Keratinocyte (primary cell): Measurements from ENCODE around the gene PTPRD. TPM values are rescaled to one million over a fixed set of nuclear protein-coding genes. Genes with fewer than 3 reads are reported as not detected.

Experiments used
- DNase-seq: peaks from one replicate; pipeline ENCODE4 v3.0.0-alpha.2; 2011; ENCODE audit warnings: low read depth, missing footprints, low spot score
- FAIRE-seq: peaks from 2 replicates; lab custom pipeline; 2011; peaks lifted over from hg19 to GRCh38; lab: Jason Lieb, UNC
- H2AFZ ChIP-seq: 2 replicates; pipeline ENCODE4 v1.6.0; 2012; ENCODE audit warnings: low read length, control low read depth, inconsistent platforms; ENCODE audit not compliant: control insufficient read depth
- H3K27ac ChIP-seq: 2 replicates; pipeline ENCODE4 v1.5.1; 2011; ENCODE audit warnings: low read length; ENCODE audit not compliant: control insufficient read depth, insufficient read depth
- H3K27me3 ChIP-seq: 3 replicates; pipeline ENCODE4 v1.6.0; 2011; ENCODE audit warnings: low read length; ENCODE audit not compliant: control insufficient read depth, insufficient read depth; ENCODE audit errors: extremely low read depth
- H3K36me3 ChIP-seq, 2 experiments: 2 replicates in 1 of 2; 3 replicates in 1 of 2; pipeline ENCODE4 v1.5.1; 2011; ENCODE audit warnings: low read length in 2 of 2, mild to moderate bottlenecking in 1 of 2; ENCODE audit not compliant: control insufficient read depth in 2 of 2, insufficient read depth in 2 of 2; ENCODE audit errors: extremely low read depth in 1 of 2
- H3K4me1 ChIP-seq: 3 replicates; pipeline ENCODE4 v1.5.1; 2011; ENCODE audit warnings: low read length; ENCODE audit not compliant: control insufficient read depth, insufficient read depth; ENCODE audit errors: extremely low read depth
- H3K4me2 ChIP-seq: 3 replicates; pipeline ENCODE4 v1.6.0; 2011; ENCODE audit warnings: low read depth, low read length; ENCODE audit not compliant: control insufficient read depth, insufficient read depth; ENCODE audit errors: extremely low read depth
- H3K4me3 ChIP-seq, 3 experiments: fragments of 200-600 bp in 1 of 3; sonication (generic) in 1 of 3; 2 replicates in 2 of 3; 3 replicates in 1 of 3; pipeline ENCODE4 v1.5.1; 2011 to 2016; ENCODE audit warnings: low read length in 3 of 3, mild to moderate bottlenecking in 3 of 3, control low read depth in 2 of 3, inconsistent platforms in 1 of 3, low read depth in 1 of 3, mixed read lengths in 1 of 3, mixed run types in 1 of 3, moderate library complexity in 1 of 3; ENCODE audit not compliant: control insufficient read depth in 2 of 3, insufficient read depth in 2 of 3; ENCODE audit errors: extremely low read depth in 1 of 3
- H3K79me2 ChIP-seq: 2 replicates; pipeline ENCODE4 v1.6.0; 2012; ENCODE audit warnings: low read length; ENCODE audit not compliant: control insufficient read depth, insufficient read depth
- H3K9ac ChIP-seq: 3 replicates; pipeline ENCODE4 v1.6.0; 2011; ENCODE audit warnings: low read length; ENCODE audit not compliant: control insufficient read depth, insufficient read depth; ENCODE audit errors: extremely low read depth
- H3K9me1 ChIP-seq: 3 replicates; pipeline ENCODE4 v1.6.0; 2011; ENCODE audit warnings: low read length; ENCODE audit not compliant: control insufficient read depth, insufficient read depth; ENCODE audit errors: extremely low read depth
- H3K9me3 ChIP-seq: 2 replicates; pipeline ENCODE4 v1.5.1; 2012; ENCODE audit warnings: low read depth, low read length; ENCODE audit not compliant: control insufficient read depth
- H4K20me1 ChIP-seq: 3 replicates; pipeline ENCODE4 v1.6.0; 2011; ENCODE audit warnings: low read length; ENCODE audit not compliant: control insufficient read depth, insufficient read depth; ENCODE audit errors: extremely low read depth
- CTCF ChIP-seq, 3 experiments: IDR thresholded peaks in 1 of 3; conservative IDR thresholded peaks in 1 of 3; optimal IDR thresholded peaks in 1 of 3; 2 replicates in 2 of 3; 3 replicates in 1 of 3; pipeline versions ENCODE3 to v1.5.1; 2011; ENCODE audit warnings: low read length in 3 of 3, mild to moderate bottlenecking in 3 of 3, moderate library complexity in 2 of 3, control low read depth in 1 of 3, inconsistent platforms in 1 of 3; ENCODE audit not compliant: insufficient read depth in 2 of 3; ENCODE audit errors: extremely low read depth in 1 of 3
- EZH2 ChIP-seq: IDR thresholded peaks from one replicate; pipeline ENCODE4 v1.6.1; 2012; ENCODE audit warnings: inconsistent platforms, mild to moderate bottlenecking, low read length, moderate library complexity
- dilution Hi-C: fragments of 300-500 bp; cut with MboI; formaldehyde crosslinking; loops from one replicate; pipeline ENCODE4 v1.7.0; 2020; ENCODE audit warnings: low sequenced_read_pairs; ENCODE audit not compliant: extremely low pct_ligation_motif_present
- polyA plus RNA-seq, 5 experiments: library from polyadenylated mRNA; depleted of rRNA in 3 of 5; stranded (reverse) in 3 of 5; stranded (forward) in 1 of 5; unstranded in 1 of 5; fragments of >200 nt; gene quantifications; 1 replicate in 1 of 5; 2 replicates in 3 of 5; 3 replicates in 1 of 5; pipeline versions ENCODE4 v1.2.1 to v1.2.3, GENCODE V29; 2011 to 2012; ENCODE audit warnings: missing spikeins in 2 of 5, low read depth in 1 of 5, low replicate concordance in 1 of 5

PTPRD gene
- polyA plus RNA-seq, 1 donor (not counting 4 experiments of a cell fraction or from before 2014, with no cell fraction given), result 0.10 TPM

GRCh38 chr9:8806150-8806549, 1806.7 kb downstream of the PTPRD start:
- H3K9ac ChIP-seq, result no peak overlapping the region
- no peak overlapping the region for H3K27ac ChIP-seq
- no peaks in the 10 kb centered on the region for H3K4me1 ChIP-seq
- no peaks in the 10 kb centered on the region for H4K20me1 ChIP-seq
- no peak for FAIRE-seq
- no peak overlapping the region for H2AFZ ChIP-seq
- H3K9me3 ChIP-seq, result no peaks in the 10 kb centered on the region
- H3K27me3 ChIP-seq, result no peaks in the 10 kb centered on the region
- H3K79me2 ChIP-seq, result no peaks in the 10 kb centered on the region
- no peaks in the 10 kb centered on the region for H3K9me1 ChIP-seq
- TF ChIP-seq CTCF (optimal IDR thresholded peaks at IDR 0.05 in 1 of 3, IDR thresholded peaks at IDR 0.05 in 1 of 3, conservative IDR thresholded peaks at IDR 0.05 in 1 of 3; ENCODE audit: extremely low read depth in 1 of 3, insufficient read depth in 2 of 3, low read length in 3 of 3) (no peak), EZH2 (no peak)
- H3K4me3 ChIP-seq, result no peak overlapping the region
- no peak overlapping the region for H3K4me2 ChIP-seq
- dilution Hi-C loops, result no loop called here
- no peaks in the 10 kb centered on the region for H3K36me3 ChIP-seq
- DNase-seq, result no peak

- Histone ChIP-seq H3K27me3 (no peaks in the 10 kb centered on the region), H3K9me1 (no peaks in the 10 kb centered on the region), H3K27ac (no peak overlapping the region), H3K4me2 (no peak overlapping the region), H2AFZ (no peak overlapping the region), H3K79me2 (no peaks in the 10 kb centered on the region), H3K4me1 (no peaks in the 10 kb centered on the region), H3K36me3 (no peaks in the 10 kb centered on the region), H3K9me3 (no peaks in the 10 kb centered on the region), H3K4me3 (no peak overlapping the region), H4K20me1 (no peaks in the 10 kb centered on the region), H3K9ac (no peak overlapping the region)
- DNase-seq, result no peak
- FAIRE-seq, result no peak
- dilution Hi-C loops, result no loop called here
- no peak for TF ChIP-seq EZH2
- no peak for TF ChIP-seq CTCF (optimal IDR thresholded peaks at IDR 0.05 in 1 of 3, IDR thresholded peaks at IDR 0.05 in 1 of 3, conservative IDR thresholded peaks at IDR 0.05 in 1 of 3; ENCODE audit: extremely low read depth in 1 of 3, insufficient read depth in 2 of 3, low read length in 3 of 3)
These were observed 1808.2 kb downstream of the PTPRD start for GRCh38 chr9:8804613-8805012.
